Stimulated activated effector memory CD8-positive, alpha-beta T cell treated with anti-CD3 and anti-CD28 coated beads, Interleukin-12 subunit alpha, Interleukin-12 subunit beta, amount 100 ng/mL, for 72 hours (primary cell): ENCODE measurements around the gene TYW1B.
"Not testable (repeated sequence)": the region's sequence is repeated elsewhere in the genome, so short reads cannot be mapped to it uniquely, and the experiment has no call there.

Experiments used
- ATAC-seq: fragments of 150-1000 bp; cut with Tn5 transposase; 2 replicates; pipeline ENCODE4 v1.10.0; 2021
- DNase-seq, 2 donors: peaks; one replicate each; pipeline ENCODE4 v3.0.0; 2021 to 2022; ENCODE audit warnings: low spot score in 2 of 2
- H3K27ac Mint-ChIP-seq: one replicate; pipeline ENCODE4 v1.8.0; 2022; ENCODE audit warnings: mild to moderate bottlenecking, mixed read lengths
- H3K36me3 Mint-ChIP-seq: one replicate; pipeline ENCODE4 v1.8.0; 2022; ENCODE audit warnings: mild to moderate bottlenecking, mixed read lengths
- H3K4me1 Mint-ChIP-seq: one replicate; pipeline ENCODE4 v1.8.0; 2022; ENCODE audit warnings: mixed read lengths
- H3K4me3 Mint-ChIP-seq: one replicate; pipeline ENCODE4 v1.8.0; 2022; ENCODE audit warnings: mild to moderate bottlenecking, mixed read lengths
- H3K9me3 Mint-ChIP-seq: one replicate; pipeline ENCODE4 v1.8.0; 2022; ENCODE audit warnings: mixed read lengths

Gene TYW1B, protein sequence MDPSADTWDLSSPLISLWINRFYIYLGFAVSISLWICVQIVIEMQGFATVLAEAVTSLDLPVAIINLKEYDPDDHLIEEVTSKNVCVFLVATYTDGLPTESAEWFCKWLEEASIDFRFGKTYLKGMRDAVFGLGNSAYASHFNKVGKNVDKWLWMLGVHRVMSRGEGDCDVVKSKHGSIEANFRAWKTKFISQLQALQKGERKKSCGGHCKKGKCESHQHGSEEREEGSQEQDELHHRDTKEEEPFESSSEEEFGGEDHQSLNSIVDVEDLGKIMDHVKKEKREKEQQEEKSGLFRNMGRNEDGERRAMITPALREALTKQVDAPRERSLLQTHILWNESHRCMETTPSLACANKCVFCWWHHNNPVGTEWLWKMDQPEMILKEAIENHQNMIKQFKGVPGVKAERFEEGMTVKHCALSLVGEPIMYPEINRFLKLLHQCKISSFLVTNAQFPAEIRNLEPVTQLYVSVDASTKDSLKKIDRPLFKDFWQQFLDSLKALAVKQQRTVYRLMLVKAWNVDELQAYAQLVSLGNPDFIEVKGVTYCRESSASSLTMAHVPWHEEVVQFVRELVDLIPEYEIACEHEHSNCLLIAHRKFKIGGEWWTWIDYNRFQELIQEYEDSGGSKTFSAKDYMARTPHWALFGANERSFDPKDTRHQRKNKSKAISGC

DNA sequence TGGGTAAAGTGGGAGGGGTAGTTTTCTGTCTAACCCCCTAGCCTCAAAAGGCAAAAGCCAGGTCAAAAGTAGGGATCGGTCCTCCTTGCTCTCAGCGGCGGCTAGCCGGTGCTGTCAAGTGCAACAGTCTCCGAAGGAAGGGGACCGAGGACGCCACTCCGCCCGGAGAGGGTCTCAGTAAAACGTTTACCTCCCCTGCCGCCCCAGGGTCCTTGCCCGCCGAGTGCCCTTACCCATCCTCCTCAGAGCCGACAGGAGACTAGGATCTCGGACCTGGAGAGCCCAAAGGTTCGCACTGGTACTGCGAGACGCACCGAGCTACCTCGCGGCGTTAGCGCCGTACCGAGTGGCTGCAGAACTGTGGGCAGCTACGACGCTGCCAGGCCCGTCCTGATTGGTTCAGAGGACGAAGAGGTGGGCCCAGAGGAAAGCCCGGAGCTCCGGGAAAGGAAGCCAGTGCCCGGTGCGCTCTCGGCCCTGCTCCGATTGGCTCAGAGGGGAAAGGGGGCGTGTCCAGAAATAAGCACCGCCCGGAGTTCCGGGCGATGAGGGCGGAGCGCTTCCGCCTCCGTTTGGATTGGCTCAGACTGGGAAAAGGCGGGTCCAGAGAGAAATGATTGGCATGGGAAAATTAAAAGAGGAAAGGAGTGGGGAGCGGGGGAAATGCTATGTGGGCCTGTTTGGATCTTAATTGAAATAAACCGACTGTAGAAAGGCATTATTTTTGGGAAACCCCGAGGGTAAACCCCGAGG is at the start of gene TYW1B:
Gene TYW1B, minus strand, starts transcription at position 362 of the 753 bp plus-strand sequence. Its CDS starts 125 bp downstream, at position 237.
- ATAC-seq = peak; percentile 94
- Mint-ChIP-seq H3K4me1 (peaks cover 21% of the 10 kb centered on the region), H3K4me3 (peak within 1 kb of the TSS; percentile 91), H3K36me3 (peaks cover 46% of the 10 kb centered on the region), H3K27ac (peak within 1 kb of the TSS; percentile 97)
- peak; percentile 94 to 98 for DNase-seq
- H3K9me3 Mint-ChIP-seq = not testable (repeated sequence)

DNA sequence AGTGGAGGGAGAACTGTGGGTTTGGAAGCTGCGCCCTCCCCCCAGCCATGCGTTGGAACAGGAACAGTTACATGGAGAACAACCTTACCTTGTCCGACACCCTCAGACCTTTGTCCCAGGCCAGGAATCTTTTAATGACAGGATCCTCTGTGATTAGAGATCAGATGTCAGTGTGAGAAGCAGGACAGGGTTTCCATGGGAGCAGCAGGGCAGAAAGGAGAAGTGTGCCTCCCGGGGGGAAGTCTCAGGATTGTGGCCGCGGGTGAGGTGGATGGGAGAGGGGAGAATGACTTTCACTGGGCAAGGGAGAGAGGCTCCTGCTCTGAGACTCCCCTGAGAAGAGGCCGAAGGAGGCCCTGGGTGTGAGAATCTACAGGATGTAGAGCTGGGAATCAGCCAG is 39.6 kb upstream of the TYW1B start:
- not testable (repeated sequence) for H3K4me3 Mint-ChIP-seq, H3K27ac Mint-ChIP-seq, ATAC-seq, H3K9me3 Mint-ChIP-seq, H3K4me1 Mint-ChIP-seq, H3K36me3 Mint-ChIP-seq, DNase-seq

DNA sequence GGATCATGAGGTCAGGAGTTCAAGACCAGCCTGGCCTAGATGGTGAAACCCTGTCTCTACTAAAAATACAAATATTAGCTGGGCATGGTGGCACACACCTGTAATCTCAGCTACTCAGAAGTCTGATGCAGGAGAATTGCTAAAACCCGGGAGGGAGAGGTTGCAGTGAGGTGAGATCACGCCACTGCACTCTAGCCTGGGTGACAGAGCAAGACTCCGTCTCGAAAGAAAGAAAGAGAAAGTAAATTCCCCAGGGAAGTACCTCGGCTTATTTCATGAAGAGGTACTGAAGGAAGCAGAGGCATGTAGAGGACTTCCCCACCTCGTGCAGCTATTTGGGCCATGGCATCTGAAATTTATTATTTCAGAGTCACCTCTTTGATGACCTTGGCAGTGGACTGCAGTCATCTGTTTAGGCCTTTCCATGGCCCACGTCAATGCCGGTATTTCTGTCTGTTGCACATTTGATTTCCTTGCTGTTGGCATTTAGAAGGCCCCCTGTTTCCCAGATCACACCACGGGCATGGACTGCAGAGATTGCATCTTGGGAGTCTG is 30.9 kb upstream of the TYW1B start:
- H3K4me3 Mint-ChIP-seq, H3K4me1 Mint-ChIP-seq, H3K9me3 Mint-ChIP-seq, H3K36me3 Mint-ChIP-seq, ATAC-seq, DNase-seq, H3K27ac Mint-ChIP-seq: not testable (repeated sequence)

DNA sequence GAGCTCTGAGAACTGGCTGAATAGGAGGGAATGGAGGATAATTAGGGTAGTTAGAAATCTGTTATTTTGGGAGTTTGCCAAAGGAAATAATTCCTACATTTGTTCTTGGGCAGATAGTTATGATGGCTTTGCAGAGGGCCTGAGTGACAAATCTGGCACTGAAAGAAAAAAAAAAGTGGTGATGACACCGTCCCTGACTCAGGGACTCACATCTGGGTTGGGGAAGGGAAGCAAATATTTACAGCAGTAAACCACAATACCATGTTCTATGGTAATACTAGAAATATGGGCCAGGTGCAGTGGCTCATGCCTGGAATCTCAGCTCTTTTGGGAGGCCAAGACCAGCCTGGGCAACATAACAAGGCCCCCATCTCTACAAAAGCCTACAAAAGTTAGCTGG is 29.9 kb upstream of the TYW1B start:
- H3K4me3 Mint-ChIP-seq, H3K4me1 Mint-ChIP-seq, H3K36me3 Mint-ChIP-seq, H3K27ac Mint-ChIP-seq, H3K9me3 Mint-ChIP-seq, DNase-seq: not testable (repeated sequence)
- ATAC-seq = peak; percentile 36

GRCh38 chr7:72855261-72855660 is 27.3 kb upstream of the TYW1B start:
- H3K4me1 Mint-ChIP-seq, ATAC-seq, DNase-seq, H3K4me3 Mint-ChIP-seq, H3K9me3 Mint-ChIP-seq, H3K27ac Mint-ChIP-seq, H3K36me3 Mint-ChIP-seq: not testable (repeated sequence)

DNA sequence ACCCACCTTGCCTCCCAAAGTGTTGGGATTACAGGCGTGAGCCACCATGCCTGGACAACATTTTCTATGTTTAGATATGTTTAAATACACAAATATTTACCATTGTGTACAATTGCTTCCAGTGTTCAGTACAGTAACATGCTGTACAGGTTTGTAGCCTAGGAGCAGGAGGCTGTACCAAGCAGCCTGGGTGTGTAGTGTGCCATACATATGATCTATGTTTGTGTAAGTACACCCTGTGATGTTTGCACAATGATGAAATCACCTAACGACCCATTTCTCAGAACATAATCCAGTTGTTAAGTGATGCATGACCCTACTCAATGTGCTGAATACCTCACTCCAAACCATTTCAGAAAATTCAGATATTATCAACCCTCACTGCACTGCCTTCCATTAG is 24.9 kb upstream of the TYW1B start:
- not testable (repeated sequence) for DNase-seq, H3K27ac Mint-ChIP-seq, H3K36me3 Mint-ChIP-seq, H3K4me1 Mint-ChIP-seq, H3K4me3 Mint-ChIP-seq, H3K9me3 Mint-ChIP-seq, ATAC-seq

GRCh38 chr7:72850746-72851145 is 22.7 kb upstream of the TYW1B start:
- H3K27ac Mint-ChIP-seq, DNase-seq, H3K9me3 Mint-ChIP-seq, H3K36me3 Mint-ChIP-seq, H3K4me1 Mint-ChIP-seq, ATAC-seq, H3K4me3 Mint-ChIP-seq: not testable (repeated sequence)

DNA sequence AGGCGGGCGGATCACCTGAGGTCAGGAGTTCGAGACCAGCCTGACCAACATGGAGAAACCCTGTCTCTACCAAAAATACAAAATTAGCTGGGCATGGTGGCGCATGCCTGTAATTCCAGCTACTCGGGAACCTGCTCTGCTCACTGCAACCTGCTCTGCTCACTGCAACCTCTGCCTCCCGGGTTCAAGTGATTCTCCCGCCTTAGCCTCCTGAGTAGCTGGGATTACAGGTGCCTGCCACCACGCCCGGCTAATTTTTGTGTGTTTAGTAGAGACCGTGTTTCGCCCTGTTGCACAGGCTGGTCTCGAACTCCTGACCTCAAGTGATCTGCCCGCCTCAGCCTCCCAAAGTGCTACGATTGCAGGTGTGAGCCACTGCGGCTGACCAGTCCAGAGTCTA is 16.1 kb upstream of the TYW1B start:
- H3K9me3 Mint-ChIP-seq, H3K27ac Mint-ChIP-seq, H3K36me3 Mint-ChIP-seq, ATAC-seq, H3K4me3 Mint-ChIP-seq, H3K4me1 Mint-ChIP-seq, DNase-seq: not testable (repeated sequence)

- DNase-seq, H3K27ac Mint-ChIP-seq, H3K36me3 Mint-ChIP-seq, ATAC-seq, H3K4me3 Mint-ChIP-seq, H3K4me1 Mint-ChIP-seq, H3K9me3 Mint-ChIP-seq: not testable (repeated sequence)
Observed at GRCh38 chr7:72843166-72843565, 15.2 kb upstream of the TYW1B start.

- H3K4me1 Mint-ChIP-seq, ATAC-seq, H3K4me3 Mint-ChIP-seq, H3K27ac Mint-ChIP-seq, H3K9me3 Mint-ChIP-seq, DNase-seq: not testable (repeated sequence)
- peaks cover 30% of the 10 kb centered on the region for H3K36me3 Mint-ChIP-seq
Observed at GRCh38 chr7:72840966-72841511, 13.0 kb upstream of the TYW1B start.

DNA sequence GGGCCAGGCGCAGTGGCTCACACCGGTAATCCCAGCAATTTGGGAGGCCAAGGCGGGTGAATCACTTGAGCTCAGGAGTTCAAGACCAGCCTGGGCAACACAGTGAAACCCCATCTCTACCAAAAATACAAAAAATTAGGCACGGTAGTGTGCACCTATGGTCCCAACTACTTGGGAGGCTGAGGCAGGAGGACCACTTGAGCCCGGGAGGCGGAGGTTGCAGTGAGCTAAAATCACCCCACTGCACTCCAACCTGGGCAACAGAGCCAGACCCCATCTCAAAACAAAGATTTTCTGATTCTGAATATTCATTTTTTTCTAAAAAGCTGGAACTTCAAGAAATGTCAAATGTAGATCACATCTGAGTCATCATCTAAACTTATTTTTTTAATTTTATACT is 10.3 kb upstream of the TYW1B start:
- not testable (repeated sequence) for H3K9me3 Mint-ChIP-seq, H3K4me3 Mint-ChIP-seq, H3K27ac Mint-ChIP-seq, DNase-seq, H3K4me1 Mint-ChIP-seq, ATAC-seq
- peaks cover 57% of the 10 kb centered on the region for H3K36me3 Mint-ChIP-seq

- H3K27ac Mint-ChIP-seq, ATAC-seq: not testable (repeated sequence)
- peaks cover 67% of the 10 kb centered on the region for H3K36me3 Mint-ChIP-seq
Observed at GRCh38 chr7:72837291-72837690, 9.3 kb upstream of the TYW1B start.

DNA sequence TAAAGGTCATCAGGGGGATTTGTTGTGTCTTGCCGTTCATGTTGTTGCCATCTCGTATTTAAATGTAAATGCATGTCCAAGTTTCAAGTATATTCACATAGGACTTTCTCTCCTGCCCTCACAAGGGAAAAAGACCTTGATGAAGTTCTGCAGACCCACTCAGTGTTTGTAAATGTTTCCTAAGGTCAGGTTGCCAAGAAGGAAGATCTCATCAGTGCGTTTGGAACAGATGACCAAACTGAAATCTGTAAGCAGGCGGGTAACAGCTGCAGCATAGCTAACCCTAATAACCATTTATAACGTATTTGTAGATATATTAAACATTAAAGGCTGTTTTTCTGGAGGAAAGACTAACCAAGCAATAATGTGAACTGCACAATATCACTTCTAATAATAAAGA is 2.6 kb upstream of the TYW1B start:
- H3K4me1 Mint-ChIP-seq = peaks cover 24% of the 10 kb centered on the region
- DNase-seq, ATAC-seq, H3K9me3 Mint-ChIP-seq: not testable (repeated sequence)
- H3K36me3 Mint-ChIP-seq = peaks cover 72% of the 10 kb centered on the region
- H3K4me3 Mint-ChIP-seq = peak overlapping the region; percentile 91
- H3K27ac Mint-ChIP-seq = peak overlapping the region; percentile 97

More at GRCh38 chr7:72837291-72837690, 9.3 kb upstream of the TYW1B start:
- DNase-seq, H3K9me3 Mint-ChIP-seq, H3K4me3 Mint-ChIP-seq, H3K4me1 Mint-ChIP-seq: not testable (repeated sequence)

- DNase-seq = peak in 1 of 2 donors; percentile 65
- Mint-ChIP-seq H3K4me3 (peak overlapping the region; percentile 91), H3K27ac (peak overlapping the region; percentile 97), H3K36me3 (peaks cover 64% of the 10 kb centered on the region), H3K4me1 (peaks cover 24% of the 10 kb centered on the region)
- peak; percentile 67 for ATAC-seq
- not testable (repeated sequence) for H3K9me3 Mint-ChIP-seq
Observed at GRCh38 chr7:72829687-72830354, 1.8 kb upstream of the TYW1B start.
